HG03469 (cell line): ENCODE measurements around the gene NUMBL.
"Not testable (repeated sequence)": the region's sequence is repeated elsewhere in the genome, so short reads cannot be mapped to it uniquely, and the experiment has no call there.

Source experiments
- ATAC-seq: cut with Tn5 transposase; IDR thresholded peaks from one replicate; pipeline ENCODE4 v1.9.1; 2021; ENCODE audit warnings: mild to moderate bottlenecking, moderate library complexity, moderate number of reproducible peaks; ENCODE audit not compliant: unreplicated experiment

NUMBL gene

DNA sequence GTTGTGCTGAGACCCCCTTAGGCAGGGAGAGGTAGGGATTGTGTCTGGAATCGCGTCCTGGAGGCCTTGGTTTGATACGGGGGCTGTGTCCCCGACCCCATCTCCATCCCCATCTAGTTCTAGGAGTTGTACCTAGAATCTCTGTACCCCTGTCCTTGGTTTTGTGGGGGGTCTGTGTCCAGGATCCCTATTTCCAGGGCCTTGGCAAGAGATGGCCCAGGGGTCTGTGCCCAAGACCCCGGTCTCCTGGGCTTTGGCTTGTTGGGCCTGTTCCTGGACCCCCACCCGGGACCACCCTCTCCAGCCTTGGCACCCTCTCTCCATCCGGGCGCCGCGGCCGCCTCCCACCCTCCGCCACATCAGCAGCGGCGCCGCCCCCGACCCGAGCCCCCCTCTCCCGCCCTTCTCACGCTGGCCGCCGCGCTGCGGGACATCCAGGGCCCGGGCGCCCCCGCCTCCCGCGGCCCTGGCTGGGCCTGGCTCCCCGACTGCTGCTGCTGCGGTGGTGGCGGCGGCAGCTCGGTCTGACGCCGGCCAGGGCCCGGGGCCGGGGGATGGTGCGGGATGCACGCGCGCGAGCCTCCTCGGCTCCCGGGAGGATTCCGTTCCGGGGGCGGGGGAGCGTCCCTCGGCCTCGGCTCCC lies at the start of gene NUMBL:
Gene NUMBL, minus strand, starts transcription at position 602 of the 643 bp plus-strand sequence. Its CDS starts 168 bp downstream, at position 434.
- ATAC-seq, result no peak

DNA sequence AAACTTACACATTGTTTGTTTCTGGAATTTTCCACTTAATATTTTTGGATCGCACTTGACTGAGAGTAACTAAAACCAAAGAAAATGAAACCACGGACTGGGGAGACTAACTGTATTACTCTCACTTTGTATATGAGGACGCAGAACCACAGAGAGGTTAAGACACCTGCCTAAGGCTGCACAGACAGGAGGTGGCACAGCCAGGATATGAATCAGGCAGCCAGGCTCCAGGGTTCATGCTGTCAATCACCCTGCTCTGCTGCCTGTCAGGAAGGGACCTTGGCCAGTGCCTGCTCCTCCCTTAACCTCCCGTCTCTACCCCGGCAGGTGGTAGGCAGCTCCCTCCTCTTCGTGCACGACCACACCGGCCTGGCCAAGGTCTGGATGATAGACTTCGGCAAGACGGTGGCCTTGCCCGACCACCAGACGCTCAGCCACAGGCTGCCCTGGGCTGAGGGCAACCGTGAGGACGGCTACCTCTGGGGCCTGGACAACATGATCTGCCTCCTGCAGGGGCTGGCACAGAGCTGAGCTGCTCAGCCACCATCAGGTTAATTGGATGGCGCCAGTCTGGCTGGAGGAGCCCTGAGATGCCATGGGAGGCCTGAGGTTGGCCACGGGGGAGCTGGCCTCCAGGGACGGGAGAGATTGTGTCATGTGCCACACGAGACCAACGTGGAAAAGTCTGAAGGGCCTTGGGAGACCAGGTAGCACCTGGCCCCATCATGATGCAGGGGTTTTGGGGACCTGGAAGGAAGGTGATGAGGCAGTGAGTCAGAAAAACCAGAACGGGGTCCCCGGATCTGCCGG lies 48.8 kb upstream of the NUMBL start:
- ATAC-seq, result no peak

DNA sequence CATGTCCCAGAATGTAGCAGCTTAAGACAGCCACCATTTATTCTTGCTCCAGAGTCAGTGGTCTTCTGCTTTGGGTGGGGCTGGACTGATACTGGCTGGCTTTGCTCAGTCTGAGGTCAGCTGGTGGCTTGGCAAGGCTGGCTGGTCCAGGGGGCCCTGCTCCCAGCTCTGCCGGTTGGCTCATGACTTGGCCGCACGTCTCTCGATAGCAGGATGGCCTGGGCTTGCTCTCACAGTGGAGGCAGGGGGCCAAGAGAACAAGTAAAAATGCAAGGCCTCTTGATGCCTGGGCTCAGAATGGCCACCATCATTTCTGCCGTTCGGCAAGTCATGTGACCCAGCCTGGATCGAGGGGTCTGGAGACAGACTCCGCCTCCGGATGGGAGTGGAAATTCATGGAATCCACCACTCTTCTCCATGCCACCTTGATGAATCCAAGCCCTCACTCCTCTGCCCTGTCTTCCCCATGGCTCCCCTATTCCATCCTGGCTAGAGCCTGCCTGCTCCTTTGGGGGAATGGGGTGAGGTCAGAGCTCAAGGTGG lies 46.7 kb upstream of the NUMBL start:
- ATAC-seq, result no peak

DNA sequence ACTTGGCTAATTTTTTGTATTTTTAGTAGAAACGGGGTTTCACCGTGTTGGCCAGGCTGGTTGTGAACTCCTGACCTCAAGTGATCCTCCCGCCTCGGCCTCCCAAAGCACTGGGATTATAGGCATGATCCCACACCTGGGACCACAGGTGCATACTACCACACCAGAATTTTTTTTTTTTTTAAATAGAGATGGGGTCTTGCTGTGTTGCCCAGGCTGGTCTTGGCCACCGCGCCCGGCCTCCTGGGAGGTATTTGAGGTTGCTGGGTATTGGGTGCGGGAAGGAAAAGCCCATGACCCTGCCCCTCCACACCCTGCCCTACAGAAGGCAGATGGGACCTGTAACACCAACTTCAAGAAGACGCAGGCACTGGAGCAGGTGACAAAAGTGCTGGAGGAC lies 46.2 kb upstream of the NUMBL start:
- no peak for ATAC-seq

DNA sequence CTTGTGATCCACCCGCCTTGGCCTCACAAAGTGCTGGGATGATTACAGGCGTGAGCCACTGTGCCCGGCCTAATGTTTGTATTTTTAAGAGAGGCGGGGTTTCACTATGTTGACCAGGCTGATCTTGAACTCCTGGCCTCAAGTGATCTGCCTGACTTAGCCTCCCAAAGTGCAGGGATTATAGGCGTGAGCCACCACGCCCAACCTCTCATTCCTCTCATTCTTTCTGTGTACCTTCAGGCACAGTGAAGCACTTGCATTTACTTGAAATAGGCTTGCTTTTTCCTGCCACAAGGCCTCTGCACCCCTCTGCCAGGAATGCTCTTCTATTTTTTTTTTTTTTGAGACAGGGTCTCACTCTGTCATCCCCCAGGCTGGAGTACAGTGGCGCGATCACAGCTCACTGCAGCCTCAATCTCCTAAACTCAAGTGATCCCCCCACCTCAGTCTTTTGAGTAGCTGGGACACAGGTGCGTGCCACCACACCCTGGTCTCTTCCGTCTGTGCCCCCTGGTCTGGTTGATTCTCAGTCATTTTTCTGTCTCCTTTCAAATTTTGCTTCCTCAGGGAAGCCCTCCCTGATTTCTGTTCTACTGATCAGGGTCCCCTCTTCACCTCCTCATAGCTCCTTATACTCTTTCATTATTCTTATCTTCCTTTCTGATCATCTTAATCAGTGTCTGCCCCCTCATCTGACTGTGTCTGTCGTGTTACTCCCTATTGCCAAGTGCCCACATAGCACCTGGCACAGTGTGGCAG lies 44.7 kb upstream of the NUMBL start:
- no peak for ATAC-seq

DNA sequence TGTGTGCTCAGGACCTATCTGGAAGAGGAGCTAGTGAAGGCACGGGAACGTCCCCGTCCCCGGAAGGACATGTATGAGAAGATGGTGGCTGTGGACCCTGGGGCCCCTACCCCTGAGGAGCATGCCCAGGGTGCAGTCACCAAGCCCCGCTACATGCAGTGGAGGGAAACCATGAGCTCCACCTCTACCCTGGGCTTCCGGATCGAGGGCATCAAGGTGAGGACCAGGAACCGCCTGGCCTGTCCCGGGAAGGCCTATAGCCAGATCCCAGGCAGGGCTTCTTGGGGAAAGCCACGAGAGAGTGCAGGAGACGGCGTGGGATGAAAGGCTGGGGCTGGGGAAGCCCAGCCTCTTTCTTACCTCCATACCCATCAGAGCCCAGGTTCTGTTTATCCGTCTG lies 42.7 kb upstream of the NUMBL start:
- ATAC-seq, result no peak

DNA sequence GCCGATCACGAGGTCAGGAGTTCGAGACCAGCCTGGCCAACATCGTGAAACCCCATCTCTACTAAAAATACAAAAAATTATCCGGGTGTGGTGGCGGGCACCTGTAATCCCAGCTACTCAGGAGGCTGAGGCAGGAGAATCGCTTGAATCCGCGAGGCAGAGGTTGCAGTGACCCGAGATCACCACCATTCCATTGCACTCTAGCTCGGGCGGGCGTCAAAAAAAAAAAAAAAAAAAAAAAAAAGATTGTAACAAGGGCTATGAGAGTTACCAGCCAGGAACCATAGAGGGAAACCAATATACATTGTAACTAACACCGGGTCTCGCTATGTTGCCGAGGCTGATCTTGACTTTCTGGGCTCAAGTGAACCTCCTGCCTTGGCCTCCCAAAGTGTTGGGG lies 41.9 kb upstream of the NUMBL start:
- ATAC-seq, result not testable (repeated sequence)

DNA sequence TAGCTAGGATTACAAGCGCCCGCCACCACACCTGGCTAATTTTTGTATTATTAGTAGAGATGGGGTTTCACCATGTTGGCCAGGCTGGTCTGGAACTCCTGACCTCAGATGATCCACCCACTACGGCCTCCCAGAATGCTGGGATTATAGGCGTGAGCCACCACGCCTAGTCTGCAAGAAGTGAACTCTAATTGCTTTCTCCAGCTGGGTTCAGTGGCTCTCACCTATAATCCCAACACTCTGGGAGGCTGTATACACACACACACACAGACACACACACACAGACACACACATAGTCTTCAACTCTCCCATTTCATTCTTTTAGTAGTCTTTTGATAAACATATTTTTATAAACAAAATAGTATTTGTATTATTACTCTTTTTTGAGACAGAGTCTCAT lies 39.6 kb upstream of the NUMBL start:
- not testable (repeated sequence) for ATAC-seq

DNA sequence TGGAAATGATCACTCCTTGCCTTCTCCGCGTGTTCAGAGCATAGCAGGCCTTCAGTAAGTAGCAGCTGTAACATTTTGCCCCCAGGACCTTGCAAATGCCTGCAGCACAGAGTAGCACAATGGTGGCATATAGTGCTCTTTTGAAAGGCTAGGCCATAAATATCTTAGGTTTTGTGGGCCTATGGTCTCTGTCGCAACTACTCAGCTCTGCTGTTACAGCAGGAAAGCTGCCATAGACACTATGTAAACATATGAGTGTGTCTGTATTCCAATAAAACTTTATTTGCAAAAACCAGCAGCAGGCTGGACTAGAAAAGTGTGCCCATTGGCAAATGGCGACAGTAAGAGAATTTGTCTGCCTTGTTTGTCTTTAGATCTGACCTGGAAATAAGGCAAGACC lies 35.8 kb upstream of the NUMBL start:
- no peak for ATAC-seq

DNA sequence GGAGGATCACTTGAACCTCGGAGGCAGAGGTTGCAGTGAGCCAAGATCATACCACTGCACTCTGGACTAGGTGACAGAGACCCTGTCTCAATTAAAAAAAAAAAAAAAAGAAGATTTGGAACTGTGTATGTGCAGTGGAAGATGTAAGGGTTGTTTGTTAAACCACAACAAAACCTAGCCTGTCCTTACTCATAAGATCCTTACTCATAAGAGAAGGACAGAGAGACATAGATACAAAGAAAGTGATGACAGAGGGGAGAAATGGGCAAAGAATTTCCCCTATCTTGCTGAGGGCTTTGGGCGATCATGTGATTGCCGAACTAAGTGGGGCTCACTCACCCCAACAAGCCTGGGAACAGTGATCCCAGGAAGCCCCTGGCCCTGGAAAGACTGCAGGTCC lies 34.4 kb upstream of the NUMBL start:
- ATAC-seq, result no peak

DNA sequence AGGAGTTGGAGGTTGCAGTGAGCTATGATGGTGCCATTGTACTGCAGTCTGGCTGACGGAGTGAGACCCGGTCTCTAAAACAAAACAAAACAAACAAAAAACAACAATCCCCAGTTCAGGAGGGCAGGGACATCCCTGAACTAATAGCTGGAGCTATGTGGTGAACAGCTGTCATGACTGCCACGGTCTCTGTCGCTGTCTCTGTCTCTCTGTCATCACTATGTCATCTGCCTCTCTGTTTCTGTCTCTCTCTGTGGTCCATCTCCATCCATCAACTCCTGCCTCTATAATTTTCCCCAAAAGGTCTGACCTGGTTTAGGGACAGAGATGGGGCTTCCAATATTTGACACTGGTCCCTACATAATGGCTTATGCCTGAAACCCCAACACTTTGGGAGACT lies 33.9 kb upstream of the NUMBL start:
- ATAC-seq, result no peak

DNA sequence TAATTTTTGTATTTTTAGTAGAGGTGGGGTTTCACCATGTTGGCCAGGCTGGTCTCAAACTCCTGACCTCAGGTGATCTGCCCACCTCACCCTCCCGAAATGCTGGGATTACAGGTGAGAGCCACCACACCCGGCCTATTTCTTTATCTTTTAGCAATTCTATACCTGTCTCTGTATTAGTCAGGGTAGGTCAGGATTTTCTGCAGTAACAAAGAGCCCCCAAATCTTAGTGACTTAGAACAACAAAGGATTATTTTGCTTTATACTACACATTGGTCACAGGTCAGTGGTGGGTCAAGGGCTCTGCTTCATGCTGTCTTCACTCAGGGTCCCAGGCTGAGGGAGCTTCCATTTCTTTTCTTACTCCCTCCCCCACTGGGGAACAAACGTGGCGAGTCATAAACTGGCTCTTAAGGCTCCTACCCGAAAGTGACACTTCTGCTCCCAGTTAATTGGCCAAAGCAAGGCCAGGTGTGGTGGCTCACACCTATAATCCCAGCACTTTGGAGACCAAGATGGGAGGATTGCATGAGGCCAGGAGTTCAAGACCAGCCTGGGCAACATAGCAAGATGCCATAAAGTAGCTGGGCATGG lies 33.3 kb upstream of the NUMBL start:
- no peak for ATAC-seq

DNA sequence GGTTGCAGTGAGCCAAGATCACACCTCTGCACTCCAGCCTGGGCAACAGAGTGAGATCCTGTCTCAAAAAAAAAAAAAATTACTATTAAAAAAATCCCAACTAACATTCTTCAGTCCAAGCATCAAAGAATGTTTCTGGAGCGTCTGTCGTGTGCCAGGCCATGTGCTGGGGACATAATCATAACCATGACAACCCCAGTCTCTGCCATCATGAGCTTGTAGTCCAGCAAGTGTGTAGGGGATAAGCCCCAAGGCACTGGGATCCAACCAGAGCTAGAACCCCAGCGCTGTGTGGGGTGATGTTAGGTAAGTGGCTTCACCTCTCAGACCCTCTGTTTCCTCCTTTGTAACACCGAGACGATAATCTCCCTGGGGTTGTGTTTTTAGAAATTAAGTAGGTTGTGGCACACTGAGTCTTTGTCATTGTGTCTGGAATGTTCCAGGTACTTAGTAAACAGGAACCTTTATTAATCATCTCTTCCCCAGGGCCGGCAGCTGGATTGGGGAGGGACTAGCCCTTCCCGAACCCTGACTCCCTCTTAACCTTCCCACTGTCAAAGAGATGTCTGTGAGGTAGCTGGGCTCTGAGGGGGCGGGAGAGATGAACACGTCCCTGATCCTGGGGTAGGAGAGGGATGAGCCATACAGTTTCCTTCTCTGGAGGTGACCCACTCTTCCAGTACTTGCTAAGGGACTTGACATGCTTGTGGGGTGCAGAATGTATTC lies 31.6 kb upstream of the NUMBL start:
- no peak for ATAC-seq

DNA sequence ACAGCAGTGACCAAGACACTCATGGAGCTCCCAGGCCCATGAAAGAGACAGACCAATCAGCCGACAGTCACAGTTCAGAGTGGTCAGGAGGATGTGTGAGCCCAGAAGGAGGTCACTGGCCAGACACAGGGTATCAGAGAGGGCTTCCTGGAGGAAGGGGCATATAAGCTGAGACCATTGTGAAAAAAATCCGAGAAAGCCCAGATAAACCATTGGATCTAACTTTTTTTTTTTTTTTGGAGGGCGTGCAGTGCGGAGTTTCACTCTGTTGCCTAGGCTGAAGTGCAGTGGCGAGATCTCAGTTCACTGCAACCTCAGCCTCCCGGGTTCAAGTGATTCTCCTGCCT lies 30.7 kb upstream of the NUMBL start:
- no peak for ATAC-seq

DNA sequence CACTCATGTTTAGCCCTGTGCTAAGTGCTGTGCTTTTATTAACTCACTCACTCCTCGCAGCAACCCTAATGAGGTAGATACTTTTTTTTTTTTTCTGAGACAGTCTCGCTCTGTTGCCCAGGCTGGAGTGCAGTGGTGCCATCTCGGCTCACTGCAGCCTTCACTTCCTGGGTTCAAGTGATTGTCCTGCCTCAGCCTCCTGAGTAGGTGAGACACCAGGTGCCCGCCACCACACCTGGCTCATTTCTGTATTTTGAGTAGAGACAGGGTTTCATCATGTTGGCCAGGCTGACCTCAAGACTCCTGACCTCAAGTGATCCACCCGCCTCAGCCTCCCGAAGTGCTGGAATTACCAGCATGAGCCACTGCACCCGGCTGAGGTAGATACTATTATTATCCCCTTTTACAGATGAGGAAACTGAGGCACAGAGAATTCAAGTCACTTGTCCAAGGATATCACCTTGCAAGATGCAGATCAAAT lies 29.0 kb upstream of the NUMBL start:
- ATAC-seq, result no peak

DNA sequence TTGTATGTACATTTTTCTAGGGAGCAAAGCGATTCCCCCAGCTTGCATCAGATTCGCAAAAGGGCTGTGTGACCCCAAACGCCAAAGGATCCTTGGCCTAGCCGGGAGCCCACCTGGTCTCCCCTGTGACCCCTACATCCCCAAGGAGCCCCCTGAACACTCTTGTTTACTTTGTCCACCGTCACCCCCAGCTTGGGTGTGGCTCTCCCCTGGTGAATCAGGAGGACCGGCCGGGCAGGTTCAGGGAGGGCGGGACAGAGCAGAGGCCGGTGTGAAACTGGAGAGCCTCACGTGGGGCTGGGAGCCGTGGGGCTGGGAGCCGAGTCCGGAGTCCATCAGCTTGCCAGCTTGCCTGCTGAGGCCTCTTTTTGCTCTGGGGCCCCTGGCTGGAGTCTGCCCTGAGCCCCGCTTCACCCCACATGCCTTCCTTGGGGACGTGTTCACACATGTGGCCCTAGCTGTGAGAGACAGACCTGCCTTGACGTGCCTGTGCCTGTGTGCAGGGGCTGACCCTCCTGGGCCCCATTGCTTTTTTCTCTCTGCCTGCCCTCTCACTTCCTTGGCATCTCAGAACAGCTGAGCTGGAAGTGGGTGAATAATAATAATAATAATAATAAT lies 28.4 kb upstream of the NUMBL start:
- ATAC-seq, result no peak

DNA sequence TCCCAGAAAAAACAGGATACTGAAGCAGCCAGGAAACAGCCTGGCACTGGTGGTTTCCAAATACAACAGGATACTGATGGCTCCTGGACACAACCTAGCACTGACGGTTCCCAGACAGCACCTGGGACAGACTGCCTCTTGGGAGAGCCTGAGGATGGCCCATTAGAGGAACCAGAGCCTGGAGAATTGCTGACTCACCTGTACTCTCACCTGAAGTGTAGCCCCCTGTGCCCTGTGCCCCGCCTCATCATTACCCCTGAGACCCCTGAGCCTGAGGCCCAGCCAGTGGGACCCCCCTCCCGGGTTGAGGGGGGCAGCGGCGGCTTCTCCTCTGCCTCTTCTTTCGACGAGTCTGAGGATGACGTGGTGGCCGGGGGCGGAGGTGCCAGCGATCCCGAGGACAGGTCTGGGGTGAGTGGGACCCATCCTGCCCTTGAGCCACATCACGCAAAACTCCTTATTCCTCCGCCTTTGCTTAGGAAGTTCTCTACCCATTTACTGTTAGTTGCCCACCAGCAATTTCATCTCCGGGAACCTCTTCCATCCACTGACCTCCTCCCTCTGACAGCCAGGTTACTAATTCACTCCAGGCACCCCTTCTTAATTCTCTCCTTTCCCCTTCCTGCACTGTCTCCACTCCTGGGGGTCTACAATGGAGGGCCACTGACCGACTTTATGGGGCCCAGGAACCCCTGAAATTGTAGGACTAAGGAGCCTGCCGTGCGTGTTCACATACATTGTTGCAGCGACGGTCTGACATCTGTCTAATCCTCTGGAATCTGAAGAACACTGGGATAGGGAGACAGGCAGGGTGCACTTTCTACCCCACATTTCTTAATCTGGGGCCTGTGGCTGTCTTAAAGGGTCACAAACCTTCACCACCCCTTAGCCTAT lies 27.7 kb upstream of the NUMBL start:
- no peak for ATAC-seq

DNA sequence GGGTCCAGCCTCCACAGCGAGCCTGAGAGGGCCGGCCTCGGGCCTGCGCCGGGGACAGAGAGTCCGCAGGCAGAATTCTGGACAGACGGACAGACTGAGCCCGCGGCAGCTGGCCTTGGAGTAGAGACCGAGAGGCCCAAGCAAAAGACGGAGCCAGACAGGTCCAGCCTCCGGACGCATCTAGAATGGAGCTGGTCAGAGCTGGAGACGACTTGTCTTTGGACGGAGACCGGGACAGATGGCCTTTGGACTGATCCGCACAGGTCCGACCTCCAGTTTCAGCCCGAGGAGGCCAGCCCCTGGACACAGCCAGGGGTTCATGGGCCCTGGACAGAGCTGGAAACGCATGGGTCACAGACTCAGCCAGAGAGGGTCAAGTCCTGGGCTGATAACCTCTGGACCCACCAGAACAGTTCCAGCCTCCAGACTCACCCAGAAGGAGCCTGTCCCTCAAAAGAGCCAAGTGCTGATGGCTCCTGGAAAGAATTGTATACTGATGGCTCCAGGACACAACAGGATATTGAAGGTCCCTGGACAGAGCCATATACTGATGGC lies 27.0 kb upstream of the NUMBL start:
- no peak for ATAC-seq
